Measurements from ENCODE around the gene CAVIN1. TPM values are rescaled to one million over a fixed set of nuclear protein-coding genes. Genes with fewer than 3 reads are reported as not detected.

CAVIN1 gene
- total and polyA plus RNA-seq, 4 donors: 110 to 277 (median 159) TPM

DNA sequence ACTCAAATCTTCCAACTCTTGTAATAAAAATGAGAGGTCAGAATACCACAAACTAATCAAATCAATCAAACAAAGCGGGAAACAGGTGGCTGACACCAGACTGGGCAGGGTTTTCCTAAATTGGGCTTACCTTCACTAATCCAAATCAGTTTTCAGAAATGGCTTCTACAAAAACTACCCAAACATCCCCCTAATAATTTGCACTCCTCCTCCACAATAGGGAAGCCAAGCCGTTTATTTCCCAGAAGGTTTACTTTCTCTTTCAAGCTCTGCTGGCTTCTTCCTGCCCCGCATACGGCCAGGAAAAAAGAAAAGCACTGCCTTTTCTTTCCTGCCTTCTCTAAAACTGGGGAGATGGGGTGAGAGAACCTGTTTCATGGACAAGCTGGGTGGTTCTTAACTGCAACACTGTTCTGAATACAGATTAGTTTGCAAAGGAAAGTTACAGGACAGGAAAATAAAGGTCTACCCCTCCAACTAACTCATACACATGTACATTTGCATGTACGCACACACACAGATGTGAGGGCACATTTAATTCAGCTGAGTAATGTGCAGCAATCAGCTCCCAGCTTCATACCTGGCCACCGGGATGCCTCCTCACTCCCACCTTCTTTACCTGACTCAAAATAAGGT lies 44.0 kb downstream of the CAVIN1 start:
- Histone ChIP-seq H3K36me3 (ENCODE audit: control insufficient read depth in 4 of 4, insufficient read depth in 4 of 4, low read length in 4 of 4) (peaks cover 0 to 2% (median 0%) of the 10 kb centered on the region in 4 donors), H3K27ac (ENCODE audit: low read depth in 1 of 2, low read length in 1 of 2) (peak overlapping the region; percentile 61 to 82), H3K9me3 (ENCODE audit: control insufficient read depth in 4 of 4, insufficient read depth in 3 of 4, low read length in 3 of 4) (no peaks in the 10 kb centered on the region), H3K4me3 (no peak overlapping the region), H3K4me1 (ENCODE audit: control insufficient read depth in 5 of 5, insufficient read depth in 5 of 5, low read length in 5 of 5) (peaks cover 0 to 23% (median 5%) of the 10 kb centered on the region in 5 donors), H3K27me3 (ENCODE audit: control insufficient read depth in 3 of 3, insufficient read depth in 3 of 3, low read length in 2 of 3) (no peaks in the 10 kb centered on the region), H3K9ac (ENCODE audit: insufficient read depth in 1 of 2, low read length in 2 of 2) (peak overlapping the region in 1 of 2 donors; percentile 88)
- TF ChIP-seq, protein P1, sequence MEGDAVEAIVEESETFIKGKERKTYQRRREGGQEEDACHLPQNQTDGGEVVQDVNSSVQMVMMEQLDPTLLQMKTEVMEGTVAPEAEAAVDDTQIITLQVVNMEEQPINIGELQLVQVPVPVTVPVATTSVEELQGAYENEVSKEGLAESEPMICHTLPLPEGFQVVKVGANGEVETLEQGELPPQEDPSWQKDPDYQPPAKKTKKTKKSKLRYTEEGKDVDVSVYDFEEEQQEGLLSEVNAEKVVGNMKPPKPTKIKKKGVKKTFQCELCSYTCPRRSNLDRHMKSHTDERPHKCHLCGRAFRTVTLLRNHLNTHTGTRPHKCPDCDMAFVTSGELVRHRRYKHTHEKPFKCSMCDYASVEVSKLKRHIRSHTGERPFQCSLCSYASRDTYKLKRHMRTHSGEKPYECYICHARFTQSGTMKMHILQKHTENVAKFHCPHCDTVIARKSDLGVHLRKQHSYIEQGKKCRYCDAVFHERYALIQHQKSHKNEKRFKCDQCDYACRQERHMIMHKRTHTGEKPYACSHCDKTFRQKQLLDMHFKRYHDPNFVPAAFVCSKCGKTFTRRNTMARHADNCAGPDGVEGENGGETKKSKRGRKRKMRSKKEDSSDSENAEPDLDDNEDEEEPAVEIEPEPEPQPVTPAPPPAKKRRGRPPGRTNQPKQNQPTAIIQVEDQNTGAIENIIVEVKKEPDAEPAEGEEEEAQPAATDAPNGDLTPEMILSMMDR (IDR thresholded peaks at IDR 0.05; ENCODE audit: control extremely low read depth, extremely low read depth): no peak
- WGBS, 2 donors: 6 to 8% methylated on average over 6 of the region's 6 CpGs
- ATAC-seq (ENCODE audit: insufficient read depth, low FRiP score) (no peak), DNase-seq (peak; percentile 24 to 72 (median 66))

DNA sequence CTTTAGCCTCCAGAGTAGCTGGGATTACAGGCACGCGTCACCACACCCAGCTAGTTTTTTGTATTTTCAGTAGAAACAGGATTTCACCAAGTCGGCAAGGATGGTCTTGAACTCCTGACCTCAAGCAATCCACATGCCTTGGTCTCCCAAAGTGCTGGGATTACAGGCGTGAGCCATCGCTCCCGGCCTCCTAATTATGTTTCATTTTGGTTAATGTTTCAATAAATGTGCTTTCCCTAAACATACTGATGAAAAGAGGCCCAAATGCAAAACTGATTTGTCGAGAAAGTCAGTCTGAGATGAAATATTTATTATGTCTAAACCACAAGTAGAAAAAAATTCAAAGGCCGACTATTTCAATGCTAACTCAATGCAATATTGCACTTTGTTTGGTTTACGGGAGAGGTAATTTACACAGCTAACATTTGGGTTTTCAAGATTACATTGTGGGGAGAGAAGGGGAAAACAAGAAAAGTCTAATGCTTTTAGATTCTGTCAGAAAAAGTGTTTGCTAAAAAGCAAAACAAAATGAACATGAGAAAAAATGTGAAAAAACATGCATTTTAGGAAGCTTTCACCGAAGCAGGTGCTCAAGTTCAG lies 44.6 kb downstream of the CAVIN1 start:
- DNase-seq (no peak), ATAC-seq (ENCODE audit: insufficient read depth, low FRiP score) (no peak)
- H3K36me3 ChIP-seq (ENCODE audit: control insufficient read depth in 4 of 4, insufficient read depth in 4 of 4, low read length in 4 of 4): peaks cover 0 to 2% (median 0%) of the 10 kb centered on the region in 4 donors
- WGBS, 2 donors: 42 to 57% methylated on average over 10 of the region's 10 CpGs
- peaks cover 0 to 23% (median 5%) of the 10 kb centered on the region in 5 donors for H3K4me1 ChIP-seq (ENCODE audit: control insufficient read depth in 5 of 5, insufficient read depth in 5 of 5, low read length in 5 of 5)
- H3K27ac ChIP-seq (ENCODE audit: low read depth in 1 of 2, low read length in 1 of 2): peak overlapping the region; percentile 61 to 82
- peak overlapping the region in 1 of 2 donors; percentile 88 for H3K9ac ChIP-seq (ENCODE audit: insufficient read depth in 1 of 2, low read length in 2 of 2)
- H3K9me3 ChIP-seq (ENCODE audit: control insufficient read depth in 4 of 4, insufficient read depth in 3 of 4, low read length in 3 of 4): no peaks in the 10 kb centered on the region
- H3K27me3 ChIP-seq (ENCODE audit: control insufficient read depth in 3 of 3, insufficient read depth in 3 of 3, low read length in 2 of 3): no peaks in the 10 kb centered on the region
- H3K4me3 ChIP-seq: no peak overlapping the region
- TF ChIP-seq, protein P1 (IDR thresholded peaks at IDR 0.05; ENCODE audit: control extremely low read depth, extremely low read depth): no peak

DNA sequence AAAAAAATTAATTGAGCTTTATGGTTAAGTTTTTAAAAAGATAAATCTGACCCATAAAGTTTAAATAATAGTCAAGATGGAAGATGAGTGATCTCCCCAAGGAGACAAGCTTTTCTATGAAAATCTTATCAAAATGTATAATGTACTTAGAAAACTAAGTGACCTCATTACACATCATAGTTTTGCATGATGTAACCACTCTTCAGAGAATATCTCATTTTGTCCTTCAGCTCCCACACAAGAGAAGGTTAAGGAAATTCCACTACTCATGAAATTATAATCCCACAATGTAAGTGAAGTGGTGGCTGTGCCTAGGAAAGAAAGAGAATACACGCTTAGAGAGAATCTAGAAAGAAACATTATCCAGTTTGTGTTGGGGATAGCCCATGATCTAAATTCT lies 49.2 kb downstream of the CAVIN1 start:
- Histone ChIP-seq H3K4me1 (ENCODE audit: control insufficient read depth in 5 of 5, insufficient read depth in 5 of 5, low read length in 5 of 5) (peaks cover 0 to 14% (median 3%) of the 10 kb centered on the region in 5 donors), H3K9me3 (ENCODE audit: control insufficient read depth in 4 of 4, insufficient read depth in 3 of 4, low read length in 3 of 4) (peaks cover 0 to 4% (median 0%) of the 10 kb centered on the region in 4 donors), H3K4me3 (no peak overlapping the region), H3K27me3 (ENCODE audit: control insufficient read depth in 3 of 3, insufficient read depth in 3 of 3, low read length in 2 of 3) (no peaks in the 10 kb centered on the region), H3K9ac (ENCODE audit: insufficient read depth in 1 of 2, low read length in 2 of 2) (no peak overlapping the region), H3K36me3 (ENCODE audit: control insufficient read depth in 4 of 4, insufficient read depth in 4 of 4, low read length in 4 of 4) (peaks cover 0 to 7% (median 4%) of the 10 kb centered on the region in 4 donors), H3K27ac (ENCODE audit: low read depth in 1 of 2, low read length in 1 of 2) (no peak overlapping the region)
- WGBS, 2 donors: 93% methylated on average over 1 of the region's 1 CpG
- TF ChIP-seq, protein P1 (IDR thresholded peaks at IDR 0.05; ENCODE audit: control extremely low read depth, extremely low read depth): no peak
- DNase-seq (no peak), ATAC-seq (ENCODE audit: insufficient read depth, low FRiP score) (no peak)

All from lung (tissue), 12 donors.